Measurements from ENCODE around the gene LTBP4. TPM values are rescaled to one million over a fixed set of nuclear protein-coding genes. Genes with fewer than 3 reads are reported as not detected.

Gene LTBP4, protein sequence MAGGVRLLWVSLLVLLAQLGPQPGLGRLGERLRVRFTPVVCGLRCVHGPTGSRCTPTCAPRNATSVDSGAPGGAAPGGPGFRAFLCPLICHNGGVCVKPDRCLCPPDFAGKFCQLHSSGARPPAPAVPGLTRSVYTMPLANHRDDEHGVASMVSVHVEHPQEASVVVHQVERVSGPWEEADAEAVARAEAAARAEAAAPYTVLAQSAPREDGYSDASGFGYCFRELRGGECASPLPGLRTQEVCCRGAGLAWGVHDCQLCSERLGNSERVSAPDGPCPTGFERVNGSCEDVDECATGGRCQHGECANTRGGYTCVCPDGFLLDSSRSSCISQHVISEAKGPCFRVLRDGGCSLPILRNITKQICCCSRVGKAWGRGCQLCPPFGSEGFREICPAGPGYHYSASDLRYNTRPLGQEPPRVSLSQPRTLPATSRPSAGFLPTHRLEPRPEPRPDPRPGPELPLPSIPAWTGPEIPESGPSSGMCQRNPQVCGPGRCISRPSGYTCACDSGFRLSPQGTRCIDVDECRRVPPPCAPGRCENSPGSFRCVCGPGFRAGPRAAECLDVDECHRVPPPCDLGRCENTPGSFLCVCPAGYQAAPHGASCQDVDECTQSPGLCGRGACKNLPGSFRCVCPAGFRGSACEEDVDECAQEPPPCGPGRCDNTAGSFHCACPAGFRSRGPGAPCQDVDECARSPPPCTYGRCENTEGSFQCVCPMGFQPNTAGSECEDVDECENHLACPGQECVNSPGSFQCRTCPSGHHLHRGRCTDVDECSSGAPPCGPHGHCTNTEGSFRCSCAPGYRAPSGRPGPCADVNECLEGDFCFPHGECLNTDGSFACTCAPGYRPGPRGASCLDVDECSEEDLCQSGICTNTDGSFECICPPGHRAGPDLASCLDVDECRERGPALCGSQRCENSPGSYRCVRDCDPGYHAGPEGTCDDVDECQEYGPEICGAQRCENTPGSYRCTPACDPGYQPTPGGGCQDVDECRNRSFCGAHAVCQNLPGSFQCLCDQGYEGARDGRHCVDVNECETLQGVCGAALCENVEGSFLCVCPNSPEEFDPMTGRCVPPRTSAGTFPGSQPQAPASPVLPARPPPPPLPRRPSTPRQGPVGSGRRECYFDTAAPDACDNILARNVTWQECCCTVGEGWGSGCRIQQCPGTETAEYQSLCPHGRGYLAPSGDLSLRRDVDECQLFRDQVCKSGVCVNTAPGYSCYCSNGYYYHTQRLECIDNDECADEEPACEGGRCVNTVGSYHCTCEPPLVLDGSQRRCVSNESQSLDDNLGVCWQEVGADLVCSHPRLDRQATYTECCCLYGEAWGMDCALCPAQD (N-terminal part only)
- total RNA-seq (100 to 1,000 TPM in 4 of 5 donors, 10 to 100 TPM in 1; 90.9 to 215 (median 160) TPM), total RNA-seq (32.9 to 338 (median 58.6) reads per million in 29 experiments)
- 41.1 TPM for total RNA-seq (2013)

DNA sequence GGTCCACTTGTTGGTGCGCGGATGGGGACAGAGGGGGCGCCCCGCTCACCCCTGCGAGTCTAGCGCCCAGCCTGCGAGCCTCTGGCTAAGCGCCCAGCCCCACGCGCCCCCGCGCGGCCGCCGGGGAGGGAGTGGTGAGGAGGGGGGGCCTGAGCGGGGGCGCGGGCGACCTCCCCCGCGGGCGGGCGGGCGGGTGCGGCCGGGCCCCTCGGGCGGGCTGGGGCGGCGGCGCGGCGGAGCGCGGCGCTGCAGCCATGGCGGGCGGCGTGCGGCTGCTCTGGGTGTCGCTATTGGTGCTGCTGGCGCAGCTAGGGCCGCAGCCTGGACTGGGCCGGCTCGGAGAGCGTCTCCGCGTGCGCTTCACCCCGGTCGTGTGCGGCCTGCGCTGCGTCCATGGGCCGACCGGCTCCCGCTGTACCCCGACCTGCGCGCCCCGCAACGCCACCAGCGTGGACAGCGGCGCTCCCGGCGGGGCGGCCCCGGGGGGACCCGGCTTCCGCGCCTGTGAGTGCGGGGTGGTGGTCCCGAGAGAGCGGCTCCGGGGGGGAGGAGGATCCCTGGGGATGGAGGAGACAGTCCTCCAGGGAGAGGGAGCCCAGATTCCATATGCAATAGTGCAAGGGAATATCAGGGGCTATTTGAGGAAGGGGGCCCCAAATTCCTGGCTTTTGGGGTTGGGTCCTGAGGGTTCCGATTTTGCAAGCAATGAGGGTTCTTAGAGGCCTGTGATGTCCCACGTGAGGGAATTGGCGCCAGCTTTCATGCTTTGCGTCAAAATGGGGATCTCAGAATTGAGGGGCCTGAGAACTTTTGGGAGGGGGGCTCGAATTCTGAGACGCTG lies at the start of gene LTBP4:
Gene LTBP4, plus strand, starts transcription at position 236 of the 841 bp plus-strand sequence. Its CDS starts 19 bp downstream, at position 255.
- H3K4me3 Mint-ChIP-seq, result peak within 1 kb of the TSS; percentile 46 to 84 (median 47)
- POLR2A ChIA-PET, result interaction anchor here in 1 of 2 donors (0.6 kb wide), 1 partner anchor 1796 kb away, joined by 3 read pairs; no protein-coding TSS in a partner anchor
- peak within 1 kb of the TSS; percentile 12 to 58 for H3K4me3 ChIP-seq (ENCODE audit: control insufficient read depth in 1 of 2, extremely low read depth in 1 of 2, low read length in 1 of 2)
- peaks cover 6 to 66% of the 10 kb centered on the region in 2 experiments for H3K27me3 ChIP-seq (replicated peaks in 1 of 2; ENCODE audit: control insufficient read depth in 2 of 2, extremely low read depth in 1 of 2, insufficient read depth in 2 of 2, low read length in 1 of 2)
- H3K27ac Mint-ChIP-seq, result no peak within 1 kb of the TSS
- H3K36me3 ChIP-seq (ENCODE audit: control insufficient read depth in 2 of 2, extremely low read depth in 1 of 2, insufficient read depth in 1 of 2, low read length in 1 of 2), result no peaks in the 10 kb centered on the region
- no peaks in the 10 kb centered on the region for H3K9me3 Mint-ChIP-seq
- CTCF ChIA-PET, result interaction anchor here (0.6 to 2.7 kb wide), 6 partner anchors 8 to 466 kb away, joined by 3 to 7 read pairs (median 5); no protein-coding TSS in a partner anchor
- H3K27ac ChIP-seq (ENCODE audit: low read length), result no peak within 1 kb of the TSS
- peaks cover 60 to 73% (median 69%) of the 10 kb centered on the region in 3 donors for H3K4me1 Mint-ChIP-seq
- no peaks in the 10 kb centered on the region for H3K9me3 ChIP-seq
- ATAC-seq (replicated peaks in 1 of 4) (no peak), DNase-seq (peak in 1 of 35 experiments; percentile 56)
- peaks cover 22 to 40% of the 10 kb centered on the region in 2 donors for H3K27me3 Mint-ChIP-seq
- peaks cover 19 to 95% of the 10 kb centered on the region in 2 experiments for H3K4me1 ChIP-seq (ENCODE audit: control insufficient read depth in 1 of 2, extremely low read depth in 1 of 2, insufficient read depth in 2 of 2, low read length in 2 of 2)
- H3K36me3 Mint-ChIP-seq, result no peaks in the 10 kb centered on the region
- WGBS (ENCODE audit: insufficient coverage), result 2% methylated on average over 62 of the region's 82 CpGs

DNA sequence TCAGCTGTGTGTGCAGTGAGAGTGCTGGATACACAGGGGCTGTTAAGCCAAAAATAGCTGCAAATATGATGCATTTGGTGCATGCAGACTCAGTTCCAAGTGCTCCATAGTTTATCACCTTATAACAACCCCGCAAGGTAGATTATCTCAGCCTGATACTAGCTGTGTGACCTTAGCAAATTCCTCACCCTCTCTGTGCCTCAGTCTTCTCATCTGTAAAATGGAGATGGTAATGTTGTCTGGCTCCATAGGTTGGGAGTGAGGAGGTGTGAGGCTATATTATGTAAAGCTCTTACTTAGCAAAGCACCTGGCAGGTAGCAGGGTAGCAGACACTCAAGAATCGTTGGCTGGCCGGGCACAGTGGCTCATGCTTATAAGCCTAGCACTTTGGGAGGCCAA lies 48.3 kb upstream of the LTBP4 start:
- 94% methylated on average over 2 of the region's 3 CpGs for WGBS (ENCODE audit: insufficient coverage)
- no peak for ATAC-seq (replicated peaks in 1 of 4)
- no peaks in the 10 kb centered on the region for H3K9me3 Mint-ChIP-seq

DNA sequence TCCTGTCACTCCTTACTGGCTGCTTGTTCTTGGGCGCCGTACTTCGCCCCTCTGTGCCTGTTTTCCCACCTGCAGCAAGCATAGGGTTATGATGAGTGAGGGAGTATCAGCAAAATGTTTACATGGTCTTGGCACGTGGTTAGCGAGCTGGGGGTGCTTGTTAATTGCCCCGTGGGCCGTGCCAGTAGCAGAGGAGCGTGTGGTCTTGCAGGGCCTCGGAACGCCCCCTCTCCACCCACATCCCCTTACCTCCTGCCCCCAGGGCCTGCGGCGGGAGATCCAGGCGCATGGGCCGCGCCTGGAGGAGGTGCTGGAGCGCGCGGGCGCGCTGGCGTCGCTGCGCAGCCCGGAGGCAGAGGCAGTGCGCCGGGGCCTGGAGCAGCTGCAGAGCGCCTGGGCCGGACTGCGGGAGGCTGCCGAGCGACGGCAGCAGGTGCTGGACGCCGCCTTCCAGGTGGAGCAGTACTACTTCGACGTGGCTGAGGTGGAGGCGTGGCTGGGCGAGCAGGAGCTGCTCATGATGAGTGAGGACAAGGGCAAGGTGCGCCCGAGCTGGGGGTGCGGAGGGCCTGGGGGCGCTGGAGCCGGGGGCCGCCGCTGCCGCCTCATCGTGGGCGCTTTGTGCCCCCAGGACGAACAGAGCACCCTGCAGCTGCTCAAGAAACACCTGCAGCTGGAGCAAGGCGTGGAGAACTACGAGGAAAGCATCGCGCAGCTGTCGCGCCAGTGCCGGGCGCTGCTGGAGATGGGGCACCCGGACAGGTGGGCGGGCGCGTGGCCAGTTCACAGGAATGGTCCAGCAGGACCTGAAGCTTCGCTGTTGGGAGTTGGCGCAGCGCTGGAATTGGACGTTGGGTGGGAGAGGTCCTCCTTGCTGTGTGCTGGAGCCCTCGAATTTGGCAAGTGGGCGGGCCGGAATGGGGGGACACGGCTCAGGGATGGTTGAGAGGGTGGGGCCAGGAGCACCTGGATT lies 47.0 kb upstream of the LTBP4 start:
- H3K36me3 ChIP-seq (ENCODE audit: control insufficient read depth in 2 of 2, extremely low read depth in 1 of 2, insufficient read depth in 1 of 2, low read length in 1 of 2), result no peaks in the 10 kb centered on the region
- H3K27ac ChIP-seq (ENCODE audit: low read length), result no peak overlapping the region
- peaks cover 7 to 66% of the 10 kb centered on the region in 2 experiments for H3K27me3 ChIP-seq (replicated peaks in 1 of 2; ENCODE audit: control insufficient read depth in 2 of 2, extremely low read depth in 1 of 2, insufficient read depth in 2 of 2, low read length in 1 of 2)
- POLR2A ChIA-PET, result no interaction called here
- peaks cover 0 to under 1% of the 10 kb centered on the region in 2 experiments for H3K4me1 ChIP-seq (ENCODE audit: control insufficient read depth in 1 of 2, extremely low read depth in 1 of 2, insufficient read depth in 2 of 2, low read length in 2 of 2)
- no peak for DNase-seq
- H3K4me1 Mint-ChIP-seq, result peaks cover 4 to 6% (median 6%) of the 10 kb centered on the region in 3 donors
- H3K27me3 Mint-ChIP-seq, result peaks cover 45 to 63% of the 10 kb centered on the region in 2 donors
- 18% methylated on average over 62 of the region's 69 CpGs for WGBS (ENCODE audit: insufficient coverage)
- H3K9me3 Mint-ChIP-seq, result no peaks in the 10 kb centered on the region
- H3K27ac Mint-ChIP-seq, result no peak overlapping the region
- no peaks in the 10 kb centered on the region for H3K36me3 Mint-ChIP-seq
- no peak for ATAC-seq (replicated peaks in 1 of 4)
- H3K4me3 ChIP-seq (ENCODE audit: control insufficient read depth in 1 of 2, extremely low read depth in 1 of 2, low read length in 1 of 2), result no peak overlapping the region
- H3K9me3 ChIP-seq, result no peaks in the 10 kb centered on the region
- CTCF ChIA-PET, result interaction anchor here (0.6 to 0.7 kb wide), 2 partner anchors 13 to 50 kb away, joined by 3 read pairs; no protein-coding TSS in a partner anchor
- H3K4me3 Mint-ChIP-seq, result no peak overlapping the region

More for the DNA sequence above, 48.3 kb upstream of the LTBP4 start:
- H3K36me3 Mint-ChIP-seq, result no peaks in the 10 kb centered on the region
- H3K27ac ChIP-seq (ENCODE audit: low read length), result no peak overlapping the region
- no peaks in the 10 kb centered on the region for H3K36me3 ChIP-seq (ENCODE audit: control insufficient read depth in 2 of 2, extremely low read depth in 1 of 2, insufficient read depth in 1 of 2, low read length in 1 of 2)
- ChIA-PET CTCF (no interaction called here), POLR2A (no interaction called here)
- no peak for DNase-seq
- no peaks in the 10 kb centered on the region for H3K9me3 ChIP-seq
- peaks cover 50 to 69% of the 10 kb centered on the region in 2 donors for H3K27me3 Mint-ChIP-seq
- peaks cover 7 to 74% of the 10 kb centered on the region in 2 experiments for H3K27me3 ChIP-seq (replicated peaks in 1 of 2; ENCODE audit: control insufficient read depth in 2 of 2, extremely low read depth in 1 of 2, insufficient read depth in 2 of 2, low read length in 1 of 2)
- no peak overlapping the region for H3K4me3 Mint-ChIP-seq
- no peak overlapping the region for H3K4me3 ChIP-seq (ENCODE audit: control insufficient read depth in 1 of 2, extremely low read depth in 1 of 2, low read length in 1 of 2)
- peaks cover 10 to 12% (median 11%) of the 10 kb centered on the region in 3 donors for H3K4me1 Mint-ChIP-seq
- peaks cover 2 to 5% of the 10 kb centered on the region in 2 experiments for H3K4me1 ChIP-seq (ENCODE audit: control insufficient read depth in 1 of 2, extremely low read depth in 1 of 2, insufficient read depth in 2 of 2, low read length in 2 of 2)
- H3K27ac Mint-ChIP-seq, result no peak overlapping the region

DNA sequence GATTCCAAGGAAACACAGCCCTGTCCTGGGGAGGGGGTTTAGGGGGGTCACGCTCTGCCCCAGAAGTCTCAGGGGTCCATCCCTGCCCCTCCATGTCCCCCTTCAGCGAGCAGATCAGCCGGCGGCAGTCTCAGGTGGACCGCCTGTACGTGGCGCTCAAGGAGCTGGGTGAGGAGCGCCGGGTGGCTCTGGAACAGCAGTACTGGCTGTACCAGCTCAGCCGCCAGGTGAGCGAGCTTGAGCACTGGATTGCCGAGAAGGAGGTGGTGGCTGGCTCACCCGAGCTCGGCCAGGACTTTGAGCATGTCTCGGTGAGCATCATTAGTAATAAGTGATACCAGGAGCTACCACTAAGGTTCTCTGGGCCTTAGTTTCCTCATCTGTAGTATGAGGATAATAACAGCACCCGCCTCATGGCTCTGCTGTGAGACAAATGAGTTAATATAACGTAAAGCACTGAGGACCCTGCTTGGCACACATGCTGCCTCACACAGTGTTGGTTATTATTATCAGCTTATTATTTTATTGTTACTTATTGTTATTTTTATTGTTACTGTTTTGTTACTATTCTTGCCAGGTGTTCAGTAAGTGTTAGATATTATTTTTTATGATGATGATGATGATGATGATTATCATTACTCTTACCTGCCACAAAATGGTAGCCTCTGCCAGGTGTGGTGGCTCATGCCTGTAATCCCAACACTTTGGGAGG lies 45.0 kb upstream of the LTBP4 start:
- Histone ChIP-seq H3K27ac (ENCODE audit: low read length) (no peak overlapping the region), H3K36me3 (ENCODE audit: control insufficient read depth in 2 of 2, extremely low read depth in 1 of 2, insufficient read depth in 1 of 2, low read length in 1 of 2) (no peaks in the 10 kb centered on the region), H3K4me1 (ENCODE audit: control insufficient read depth in 1 of 2, extremely low read depth in 1 of 2, insufficient read depth in 2 of 2, low read length in 2 of 2) (peaks cover 0 to 4% of the 10 kb centered on the region in 2 experiments), H3K9me3 (no peaks in the 10 kb centered on the region), H3K27me3 (replicated peaks in 1 of 2; ENCODE audit: control insufficient read depth in 2 of 2, extremely low read depth in 1 of 2, insufficient read depth in 2 of 2, low read length in 1 of 2) (peaks cover 5 to 68% of the 10 kb centered on the region in 2 experiments), H3K4me3 (ENCODE audit: control insufficient read depth in 1 of 2, extremely low read depth in 1 of 2, low read length in 1 of 2) (no peak overlapping the region)
- DNase-seq (no peak), ATAC-seq (replicated peaks in 1 of 4) (no peak)
- POLR2A ChIA-PET, result no interaction called here
- H3K27me3 Mint-ChIP-seq, result peaks cover 34 to 58% of the 10 kb centered on the region in 2 donors
- H3K4me1 Mint-ChIP-seq, result peaks cover 5 to 7% (median 6%) of the 10 kb centered on the region in 3 donors
- no peak overlapping the region for H3K4me3 Mint-ChIP-seq
- CTCF ChIA-PET, result interaction anchor here in 1 of 2 donors (0.7 kb wide), 1 partner anchor 60 kb away, joined by 5 read pairs; no protein-coding TSS in a partner anchor
- H3K27ac Mint-ChIP-seq, result no peak overlapping the region
- H3K9me3 Mint-ChIP-seq, result no peaks in the 10 kb centered on the region
- no peaks in the 10 kb centered on the region for H3K36me3 Mint-ChIP-seq
- 90% methylated on average over 13 of the region's 17 CpGs for WGBS (ENCODE audit: insufficient coverage)
